GM18873 (cell line): ENCODE results near the gene PBX4.

Source experiments
- ATAC-seq: cut with Tn5 transposase; IDR thresholded peaks from one replicate; pipeline ENCODE4 v1.9.1; 2021; ENCODE audit warnings: mild to moderate bottlenecking, moderate library complexity, moderate number of reproducible peaks; ENCODE audit not compliant: unreplicated experiment, low FRiP score

Gene PBX4

GRCh38 chr19:19530889-19531288, 87.6 kb downstream of the PBX4 start:
- ATAC-seq: no peak

- no peak for ATAC-seq
These were observed 88.1 kb downstream of the PBX4 start for GRCh38 chr19:19530423-19530804.

GRCh38 chr19:19529783-19530422, 88.6 kb downstream of the PBX4 start:
- ATAC-seq: no peak

- ATAC-seq: no peak
These were observed 89.6 kb downstream of the PBX4 start, which contains the start of gene YJEFN3 for GRCh38 chr19:19528721-19529490. Gene YJEFN3 (plus strand): TSS chr19:19528911. CDS start chr19:19528933, 22 bp downstream.

- ATAC-seq: no peak
These were observed 90.5 kb downstream of the PBX4 start for GRCh38 chr19:19527674-19528625.

GRCh38 chr19:19527371-19527656, 91.2 kb downstream of the PBX4 start:
- no peak for ATAC-seq

GRCh38 chr19:19526581-19527370, 91.7 kb downstream of the PBX4 start:
- ATAC-seq: no peak

- ATAC-seq: no peak
These were observed 92.7 kb downstream of the PBX4 start for GRCh38 chr19:19525611-19526380.

GRCh38 chr19:19524053-19524452, 94.4 kb downstream of the PBX4 start:
- ATAC-seq: no peak

GRCh38 chr19:19523177-19523576, 95.3 kb downstream of the PBX4 start:
- no peak for ATAC-seq

- ATAC-seq: no peak
These were observed 97.5 kb downstream of the PBX4 start for GRCh38 chr19:19520989-19521388.

- ATAC-seq: no peak
These were observed 101.3 kb downstream of the PBX4 start for GRCh38 chr19:19517235-19517619.

- no peak for ATAC-seq
These were observed 102.6 kb downstream of the PBX4 start, which contains the start of gene NDUFA13 for GRCh38 chr19:19515642-19516519. Gene NDUFA13 (plus strand): TSS chr19:19516225. CDS start chr19:19516239, 14 bp downstream.

GRCh38 chr19:19514881-19515641, 103.4 kb downstream of the PBX4 start, which contains the start of gene TSSK6:
Gene TSSK6 (minus strand): TSS chr19:19515548. CDS start chr19:19515427, 121 bp downstream.
- no peak for ATAC-seq

- no peak for ATAC-seq
These were observed 104.3 kb downstream of the PBX4 start for GRCh38 chr19:19514215-19514657.

GRCh38 chr19:19513682-19514081, 104.8 kb downstream of the PBX4 start:
- ATAC-seq: no peak
